ENCODE measurements around the gene TMEM256.

The TMEM256 gene

DNA sequence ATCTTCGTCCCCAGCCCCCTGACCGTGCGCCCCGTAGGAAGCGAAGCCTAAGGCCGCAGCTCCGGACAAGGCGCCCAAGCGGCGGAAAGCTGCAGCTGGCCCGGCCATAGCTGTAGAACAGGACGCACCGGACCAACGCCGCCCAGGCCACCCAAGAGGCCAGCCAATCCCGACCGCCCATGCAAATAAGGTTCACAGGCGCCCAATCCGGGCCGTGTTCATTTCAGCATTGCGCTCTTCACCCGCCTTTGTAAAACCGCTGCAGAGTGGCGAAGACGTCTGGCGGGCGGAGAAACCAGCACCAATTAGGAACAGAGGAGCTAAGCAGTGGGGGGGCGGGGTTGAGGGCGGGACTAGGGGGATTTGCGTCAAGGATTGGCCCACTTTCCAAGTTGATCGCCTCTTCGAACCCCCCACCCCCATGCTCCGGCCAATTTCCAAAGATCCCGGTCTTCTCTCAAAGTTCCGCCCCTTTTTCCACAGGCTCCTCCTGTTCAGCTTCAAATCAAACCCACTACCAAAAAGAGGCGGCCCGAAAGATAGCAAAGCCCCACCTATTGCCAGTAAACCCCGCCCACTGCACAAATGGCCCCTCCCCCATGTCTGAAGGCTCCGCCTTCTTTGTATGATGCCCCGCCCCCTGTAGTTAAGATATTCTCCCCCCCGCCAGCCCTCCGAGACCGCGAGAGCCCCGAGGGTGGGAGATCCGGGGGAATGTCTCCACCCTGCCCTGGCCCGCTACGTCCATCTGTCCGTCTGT is at the start of gene TMEM256:
TSS of gene TMEM256 (minus strand) at position 121 of the 760 bp plus-strand sequence. CDS start at position 108, 13 bp downstream.
- DNase-seq, result peak; percentile 89 to 100 (median 99)

DNA sequence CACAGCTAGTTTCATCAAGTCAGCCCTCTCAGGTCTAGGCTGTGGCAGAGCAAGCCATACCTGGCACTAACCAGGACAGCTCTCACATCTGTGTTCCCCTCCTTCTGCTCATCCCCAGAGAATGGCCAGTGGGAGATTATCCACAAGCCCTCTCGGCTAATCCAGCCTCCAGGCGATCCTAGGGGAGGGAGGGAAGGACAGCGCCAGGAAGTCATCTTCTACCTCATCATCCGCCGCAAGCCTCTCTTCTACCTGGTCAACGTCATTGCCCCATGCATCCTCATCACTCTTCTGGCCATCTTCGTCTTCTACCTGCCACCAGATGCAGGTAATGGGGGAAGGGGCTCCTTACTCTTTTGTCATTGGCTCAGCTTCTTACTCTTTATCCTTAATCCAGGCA is 44.6 kb upstream of the TMEM256 start:
- no peak for DNase-seq

DNA sequence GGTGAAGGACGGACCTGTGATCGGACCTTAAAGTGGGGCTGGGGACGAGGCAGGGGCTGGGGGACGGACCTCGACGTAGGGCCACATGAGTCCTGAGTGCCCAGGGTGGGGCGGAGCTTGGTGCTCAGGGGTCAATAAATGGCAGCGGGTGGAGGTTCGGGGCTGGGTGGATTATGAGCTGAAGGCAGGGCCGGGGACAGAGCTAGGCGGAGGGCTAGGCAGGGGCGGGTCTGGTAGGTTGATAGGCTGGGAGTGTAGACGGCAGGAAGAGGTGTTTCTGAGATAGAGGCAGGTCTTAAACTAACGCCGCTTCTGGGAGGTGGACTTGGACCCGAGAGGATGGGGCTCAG is 41.7 kb upstream of the TMEM256 start:
- DNase-seq, result no peak

DNA sequence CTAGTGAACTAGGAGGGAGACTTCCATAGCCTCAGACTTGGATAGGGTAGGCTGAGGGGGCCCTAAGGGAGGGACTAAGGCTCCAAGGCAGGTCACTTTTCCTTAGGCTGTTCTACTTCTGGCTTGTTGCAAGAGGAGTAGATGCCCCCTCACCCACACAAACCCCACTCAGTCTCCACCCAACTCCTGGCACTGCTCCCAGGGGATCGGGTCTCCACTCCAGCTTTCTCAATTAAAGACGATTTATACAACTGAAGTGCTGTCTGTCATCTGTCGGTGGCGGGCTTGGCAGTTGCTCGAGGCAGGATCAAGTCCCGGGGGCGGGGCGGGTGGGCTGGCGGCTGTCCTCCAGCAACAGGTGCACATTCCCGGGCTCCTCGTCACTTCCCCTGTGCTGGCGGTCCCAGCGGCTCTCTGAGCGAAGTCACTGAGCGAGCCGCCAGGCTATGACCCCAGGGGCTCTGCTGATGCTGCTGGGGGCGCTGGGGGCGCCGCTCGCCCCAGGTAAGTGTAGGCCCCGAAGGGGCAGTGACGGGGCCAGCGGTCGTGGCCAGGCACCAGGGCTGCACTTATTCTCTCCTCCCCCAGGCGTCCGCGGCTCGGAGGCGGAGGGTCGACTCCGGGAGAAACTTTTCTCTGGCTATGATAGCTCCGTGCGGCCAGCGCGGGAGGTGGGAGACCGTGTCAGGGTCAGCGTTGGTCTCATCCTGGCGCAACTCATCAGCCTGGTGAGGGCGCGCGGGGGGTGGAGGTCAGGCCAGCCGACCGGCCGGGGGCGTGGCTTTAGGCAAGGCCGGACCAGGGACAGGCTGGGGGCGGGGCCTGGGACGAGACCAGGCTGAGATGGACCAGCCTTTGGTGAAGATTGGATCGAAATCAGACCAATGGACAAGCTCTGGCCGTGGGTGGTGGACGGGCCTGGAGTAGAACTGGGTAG is 41.1 kb upstream of the TMEM256 start, which contains the start of gene CHRNB1:
TSS of gene CHRNB1 (plus strand) at position 380 of the 937 bp plus-strand sequence. CDS start at position 447, 67 bp downstream.
- peak in 42 of 51 donors; percentile 20 to 88 (median 62) for DNase-seq

DNA sequence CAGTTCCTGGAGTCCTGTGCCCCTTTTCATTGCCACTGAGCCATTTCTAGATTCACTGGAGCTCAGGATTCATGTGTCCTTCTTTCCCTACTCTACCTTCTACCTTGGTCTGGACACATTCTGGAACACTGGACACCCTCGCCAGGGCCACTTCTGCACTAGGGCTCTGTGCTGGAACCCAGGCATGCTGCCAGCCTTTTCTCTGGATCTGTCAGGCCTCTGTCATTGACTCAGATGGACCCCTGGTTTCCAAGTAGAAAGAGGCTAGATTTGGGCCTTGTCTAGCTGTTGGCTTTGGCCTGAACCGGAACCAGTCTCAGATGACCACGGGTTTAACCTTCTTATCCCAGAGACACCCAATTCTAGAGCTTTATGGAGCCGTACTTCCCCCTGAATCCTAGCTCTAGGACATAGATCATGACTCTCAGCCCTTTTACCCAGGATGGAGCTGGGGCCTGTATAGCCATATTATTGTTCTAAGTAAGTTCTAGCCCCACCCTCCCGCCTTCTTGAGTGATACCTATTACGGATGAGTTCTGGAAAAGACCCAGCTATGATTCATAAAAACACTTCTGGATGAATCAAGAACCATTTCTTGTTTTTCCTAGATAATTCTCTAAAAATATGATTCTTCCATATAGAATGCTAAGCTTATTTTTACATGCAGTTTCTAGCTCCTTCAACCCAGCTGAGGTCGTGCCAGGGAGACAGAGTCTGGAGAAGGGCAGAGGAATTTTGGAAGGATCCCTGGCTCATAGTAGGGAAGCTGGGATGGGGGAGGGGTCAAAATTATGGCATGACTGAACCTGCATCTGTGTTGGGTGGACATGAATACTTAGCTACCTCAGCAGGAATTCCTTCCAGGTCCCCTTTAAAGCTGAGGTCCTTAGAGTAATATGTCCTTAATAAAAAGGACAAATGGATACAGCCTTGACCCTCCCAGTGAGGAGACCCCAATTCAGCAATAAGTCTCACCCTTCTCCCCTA is 39.9 kb upstream of the TMEM256 start:
- DNase-seq, result no peak

DNA sequence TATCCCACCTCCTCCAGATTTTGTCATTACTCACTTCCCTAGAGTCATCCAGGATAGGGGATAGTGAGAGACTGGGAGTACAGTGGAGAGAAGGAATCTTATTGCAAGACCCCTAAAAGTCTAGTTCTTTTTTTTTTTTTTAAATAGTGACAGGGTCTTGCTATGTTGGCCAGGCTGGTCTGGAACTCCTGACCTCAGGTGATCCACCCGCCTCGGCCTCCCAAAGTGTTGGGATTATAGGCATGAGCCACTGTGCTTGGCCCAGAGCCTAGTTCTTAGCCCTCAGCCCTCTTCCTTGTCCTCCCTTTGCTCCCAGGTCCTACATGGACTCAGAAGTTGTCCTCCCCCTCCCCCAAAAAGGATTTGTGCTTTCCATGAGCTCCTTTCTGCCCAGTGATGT is 38.2 kb upstream of the TMEM256 start:
- no peak for DNase-seq

DNA sequence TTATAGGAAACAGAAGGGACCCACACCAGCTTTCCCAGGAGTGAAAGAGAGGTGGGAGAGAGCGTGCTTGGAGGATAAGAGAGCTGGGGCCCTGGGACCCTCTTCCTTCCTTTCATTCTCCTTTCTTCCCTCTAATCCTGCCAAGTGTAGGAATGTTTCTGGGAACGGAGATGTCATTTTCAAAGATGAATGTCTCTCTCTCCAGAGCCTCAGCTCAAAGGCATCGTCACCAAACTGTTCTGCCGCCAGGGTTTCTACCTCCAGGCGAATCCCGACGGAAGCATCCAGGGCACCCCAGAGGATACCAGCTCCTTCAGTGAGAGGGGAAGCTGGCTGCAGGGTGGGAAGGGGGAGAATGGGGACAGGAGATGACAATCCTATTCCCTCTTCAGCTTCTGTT is 37.4 kb upstream of the TMEM256 start:
- DNase-seq, result no peak

DNA sequence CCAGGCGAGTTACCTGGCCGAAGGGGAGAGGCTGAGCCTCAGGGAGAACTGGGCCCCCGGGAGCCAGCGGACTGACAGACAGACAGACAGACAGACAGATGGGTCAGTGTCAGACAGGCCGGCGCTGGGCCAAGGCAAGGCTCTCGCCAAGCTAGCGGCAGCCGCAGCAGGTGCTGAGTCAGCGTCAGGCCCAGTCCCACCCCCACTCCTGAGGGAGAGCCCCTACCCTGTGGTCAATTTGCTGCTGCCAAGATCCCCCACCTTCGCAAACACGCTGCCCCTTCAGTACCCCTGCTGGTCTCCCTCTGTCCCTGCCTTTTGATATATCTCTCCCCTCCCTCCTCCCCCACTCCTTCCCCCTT is 36.9 kb upstream of the TMEM256 start:
- DNase-seq, result peak in 26 of 51 donors; percentile 17 to 67 (median 36)

DNA sequence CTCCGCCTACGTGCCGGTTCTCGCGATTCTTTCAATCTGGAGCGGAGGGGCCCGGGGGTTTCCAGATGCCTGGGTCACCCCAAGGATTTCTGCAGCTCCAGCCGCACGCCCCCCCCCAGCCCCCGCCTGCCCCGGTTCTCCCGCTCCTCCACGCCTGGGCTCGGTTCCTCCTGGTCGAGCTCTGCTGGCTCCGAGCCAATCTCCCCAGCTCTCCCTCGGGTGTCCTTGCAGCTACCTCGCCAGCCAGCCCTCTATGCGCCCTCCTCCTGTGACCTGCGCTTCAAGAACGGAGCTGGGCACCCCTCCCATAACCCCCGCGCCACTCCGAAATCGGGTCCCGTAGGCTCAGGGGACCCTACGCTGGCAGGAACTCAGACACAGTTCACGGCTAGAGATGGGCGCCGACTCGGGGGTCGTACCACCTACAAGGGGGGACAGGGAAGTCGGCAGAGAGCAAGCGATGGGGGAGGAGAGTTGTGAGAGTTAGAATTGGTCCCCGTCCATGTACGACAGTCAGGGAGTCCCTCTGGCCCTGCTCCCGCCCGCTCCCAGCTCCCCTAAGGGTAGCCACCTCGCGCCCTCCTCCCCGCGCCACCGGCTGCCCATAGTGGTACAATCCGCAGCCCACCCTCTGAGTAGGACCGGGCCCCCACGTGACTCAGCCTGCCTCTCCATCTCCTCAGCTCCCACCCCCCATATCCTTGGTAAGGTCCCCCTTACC is 36.4 kb upstream of the TMEM256 start:
- peak in 24 of 51 donors; percentile 16 to 68 (median 34) for DNase-seq

DNA sequence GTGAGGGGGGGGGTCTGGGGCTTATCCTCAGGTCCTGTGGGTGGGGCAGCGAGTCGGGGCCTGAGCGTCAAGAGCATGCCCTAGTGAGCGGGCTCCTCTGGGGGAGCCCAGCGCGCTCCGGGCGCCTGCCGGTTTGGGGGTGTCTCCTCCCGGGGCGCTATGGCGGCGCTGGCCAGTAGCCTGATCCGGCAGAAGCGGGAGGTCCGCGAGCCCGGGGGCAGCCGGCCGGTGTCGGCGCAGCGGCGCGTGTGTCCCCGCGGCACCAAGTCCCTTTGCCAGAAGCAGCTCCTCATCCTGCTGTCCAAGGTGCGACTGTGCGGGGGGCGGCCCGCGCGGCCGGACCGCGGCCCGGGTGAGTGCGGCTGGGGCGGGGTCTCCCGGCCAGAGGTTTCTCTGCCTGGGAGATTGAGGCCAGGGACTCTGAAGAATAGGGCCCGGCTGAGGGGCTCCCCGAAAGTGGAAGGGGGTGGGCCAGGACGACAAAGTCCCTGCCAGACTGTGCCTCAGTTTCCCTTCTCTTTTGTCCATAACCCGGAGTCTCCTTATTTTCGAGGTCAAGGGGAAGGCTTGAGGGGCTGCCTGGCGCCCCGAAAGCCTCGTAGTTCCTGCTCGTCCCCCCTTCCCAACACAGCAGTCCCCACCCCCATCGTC is 35.7 kb upstream of the TMEM256 start, which contains the start of gene FGF11:
TSS of gene FGF11 (plus strand) at position 51 of the 651 bp plus-strand sequence. CDS start at position 160, 109 bp downstream.
- DNase-seq, result peak in 1 of 51 donors; percentile 9

DNA sequence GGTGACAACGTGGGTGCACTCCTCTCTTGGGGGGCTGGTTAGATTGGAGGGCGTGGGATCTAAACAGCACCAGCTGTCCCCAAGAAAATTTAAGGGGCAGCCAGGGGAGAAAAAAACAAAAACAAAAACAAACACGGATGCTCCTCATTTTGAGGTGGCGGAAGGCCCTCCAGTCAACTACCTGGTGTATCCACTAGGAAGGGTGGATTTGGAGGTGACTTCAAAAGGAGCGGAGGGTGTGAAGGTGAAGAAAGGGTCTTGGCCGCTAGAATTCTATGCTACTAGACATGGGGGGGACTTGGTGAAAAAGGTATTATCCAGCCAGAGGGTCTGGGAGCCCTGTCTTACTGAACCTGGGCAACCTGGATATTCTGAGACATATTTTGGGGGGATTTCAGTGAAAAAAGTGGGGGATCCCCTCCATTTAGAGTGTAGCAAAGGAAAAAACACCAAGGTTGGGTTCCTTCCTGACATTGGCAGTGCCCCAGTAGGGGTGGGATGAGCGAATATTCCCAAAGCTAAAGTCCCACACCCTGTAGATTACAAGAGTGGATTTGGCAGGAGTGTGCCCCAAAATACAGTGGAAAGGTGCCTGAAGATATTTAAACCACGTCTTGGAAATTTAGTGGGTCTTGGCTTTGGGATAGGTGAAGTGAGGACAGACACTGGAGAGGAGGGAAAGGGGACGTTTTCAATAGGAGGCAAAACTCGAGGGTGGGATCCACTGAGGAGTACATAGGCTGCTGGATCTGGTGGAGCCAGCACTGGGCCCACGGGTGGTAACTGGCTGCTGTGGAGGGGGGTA is 35.0 kb upstream of the TMEM256 start:
- DNase-seq, result no peak

DNA sequence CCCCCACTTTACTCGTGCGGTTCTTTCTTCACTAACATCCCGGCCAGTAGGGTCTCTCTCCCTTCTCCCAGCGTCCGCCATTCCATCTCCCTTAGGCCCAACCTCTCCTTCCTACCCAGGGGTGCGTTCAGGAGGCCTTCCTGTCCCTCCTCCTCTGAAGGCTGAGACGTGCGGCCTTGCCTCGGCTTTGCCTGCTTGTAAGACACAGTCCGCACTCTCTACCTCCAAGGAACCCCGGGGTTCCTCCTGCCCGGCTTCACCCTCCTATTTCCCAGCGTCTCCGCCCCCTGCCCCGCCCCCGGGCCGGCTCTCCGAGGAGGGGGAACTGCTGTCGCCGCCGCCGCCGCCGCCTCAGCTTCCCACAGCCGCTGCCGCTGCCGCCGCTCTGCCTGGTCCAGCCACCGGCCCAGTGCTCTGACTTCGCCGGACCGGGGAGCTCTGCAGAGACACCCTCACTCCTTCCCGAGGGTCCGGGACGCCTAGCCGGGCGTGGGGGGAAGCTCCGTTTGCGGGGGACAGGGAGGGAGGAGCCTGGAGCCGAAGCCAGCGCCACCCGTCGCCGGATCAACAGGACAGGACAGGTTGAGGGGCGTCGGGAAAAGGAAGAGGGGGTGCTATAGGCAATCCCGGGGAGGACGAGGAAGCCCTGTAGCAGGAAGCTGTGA is 34.2 kb upstream of the TMEM256 start:
- peak in 39 of 51 donors; percentile 14 to 75 (median 50) for DNase-seq

DNA sequence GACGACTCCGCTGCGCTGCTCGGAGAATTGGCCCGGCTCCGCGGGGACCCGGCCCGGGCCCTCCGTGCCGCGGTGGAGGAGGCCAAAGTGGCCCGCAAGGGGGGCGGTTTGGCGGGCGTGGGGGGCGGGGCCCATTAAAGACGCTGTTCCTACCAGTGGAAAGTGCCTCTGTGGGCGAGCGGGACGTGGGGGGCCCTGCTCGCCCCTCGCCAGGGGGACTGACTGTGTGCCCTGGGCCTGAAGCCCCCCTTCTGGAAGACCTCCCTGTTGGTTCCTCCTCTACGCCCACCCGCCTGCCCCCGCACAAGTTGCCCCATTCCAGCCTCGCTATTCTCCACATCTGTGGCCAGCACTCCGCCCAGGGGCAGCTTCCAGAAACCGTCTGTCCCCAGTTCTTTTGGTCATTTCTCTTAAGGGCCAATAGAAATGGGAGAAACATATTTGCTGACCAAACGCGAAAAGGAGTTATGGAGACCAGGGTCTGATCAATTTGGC is 33.5 kb upstream of the TMEM256 start:
- no peak for DNase-seq

DNA sequence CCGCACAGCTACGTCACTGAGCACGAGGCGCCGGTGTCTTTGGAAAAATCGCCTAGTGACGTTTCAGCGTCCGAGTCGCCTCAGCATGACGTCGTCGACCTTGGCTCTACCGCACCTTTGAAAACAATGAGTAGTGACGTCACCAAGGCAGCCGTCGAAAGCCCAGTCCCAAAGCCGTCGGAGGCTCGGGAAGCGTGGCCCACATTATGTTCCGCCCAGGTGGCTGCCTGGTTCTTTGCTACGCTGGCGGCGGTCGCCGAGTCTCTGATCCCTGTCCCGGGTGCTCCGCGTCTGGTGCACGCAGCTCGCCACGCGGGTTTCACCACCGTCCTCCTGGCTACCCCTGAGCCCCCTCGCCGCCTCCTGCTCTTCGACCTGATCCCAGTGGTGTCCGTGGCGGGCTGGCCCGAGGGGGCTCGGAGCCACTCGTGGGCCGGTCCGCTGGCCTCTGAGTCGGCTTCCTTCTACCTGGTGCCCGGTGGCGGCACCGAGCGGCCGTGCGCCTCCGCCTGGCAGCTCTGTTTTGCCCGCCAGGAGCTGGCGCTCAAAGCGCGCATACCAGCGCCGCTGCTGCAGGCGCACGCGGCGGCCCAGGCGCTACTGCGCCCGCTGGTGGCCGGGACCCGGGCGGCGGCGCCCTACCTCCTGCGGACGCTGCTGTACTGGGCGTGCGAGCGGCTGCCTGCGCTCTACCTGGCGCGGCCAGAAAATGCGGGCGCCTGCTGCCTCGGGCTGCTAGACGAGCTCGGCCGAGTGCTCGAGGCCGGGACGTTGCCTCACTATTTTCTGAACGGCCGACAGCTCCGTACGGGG is 32.9 kb upstream of the TMEM256 start:
- DNase-seq, result peak in 40 of 51 donors; percentile 23 to 84 (median 58)

DNA sequence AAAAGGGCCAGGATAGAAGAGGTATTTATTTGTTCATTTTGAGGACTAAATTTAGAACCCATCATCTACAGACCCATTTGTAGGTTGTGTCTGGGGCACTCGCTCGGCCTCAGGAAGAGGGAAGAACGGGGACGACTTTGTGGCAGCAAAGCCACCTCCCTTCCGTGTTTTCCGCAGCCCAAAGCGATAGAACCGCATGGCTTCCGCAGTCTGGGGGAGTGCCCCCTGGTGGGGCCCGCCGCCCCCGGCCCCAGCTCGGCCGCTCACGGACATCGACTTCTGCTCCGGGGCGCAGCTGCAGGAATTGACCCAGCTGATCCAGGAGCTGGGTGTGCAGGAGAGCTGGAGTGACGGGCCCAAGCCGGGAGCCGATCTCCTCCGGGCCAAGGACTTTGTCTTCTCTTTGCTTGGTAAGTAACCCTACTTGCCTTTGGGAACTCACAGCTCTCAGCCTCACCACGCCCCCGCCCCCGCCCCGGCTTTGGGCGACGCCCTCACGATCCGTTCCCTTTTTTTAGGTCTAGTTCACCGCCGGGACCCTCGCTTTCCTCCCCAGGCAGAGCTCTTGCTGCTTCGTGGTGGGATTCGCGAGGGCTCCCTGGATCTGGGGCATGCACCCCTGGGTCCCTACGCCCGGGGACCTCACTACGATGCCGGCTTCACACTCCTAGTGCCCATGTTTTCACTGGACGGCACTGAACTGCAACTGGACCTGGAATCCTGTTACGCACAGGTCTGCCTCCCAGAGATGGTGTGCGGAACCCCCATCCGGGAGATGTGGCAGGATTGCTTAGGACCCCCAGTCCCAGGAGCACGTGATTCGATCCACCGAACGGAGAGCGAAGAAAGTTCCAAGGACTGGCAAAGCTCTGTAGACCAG is 32.0 kb upstream of the TMEM256 start:
- DNase-seq, result peak in 3 of 51 donors; percentile 9 to 24 (median 16)

DNA sequence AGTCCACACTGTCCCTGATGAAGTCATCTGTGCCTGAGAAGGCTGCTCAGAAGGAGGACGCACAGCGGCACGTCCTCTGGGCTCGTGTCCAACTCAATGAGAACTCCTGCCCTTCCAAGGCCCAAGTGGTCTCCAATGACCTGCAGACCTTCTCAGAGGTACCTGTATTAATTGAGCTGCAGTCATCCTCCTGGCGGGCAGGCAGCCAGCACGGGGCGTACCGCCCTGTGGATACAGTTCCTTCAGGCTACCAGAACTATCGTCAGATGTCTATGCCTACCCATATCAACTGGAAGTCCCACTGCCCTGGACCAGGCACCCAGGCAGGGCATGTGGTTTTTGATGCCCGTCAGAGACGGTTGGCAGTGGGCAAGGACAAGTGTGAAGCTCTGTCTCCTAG is 28.4 kb upstream of the TMEM256 start:
- DNase-seq, result no peak

All from hypothalamus (tissue), 51 donors.